ENCODE results near the gene ZNF821.

- TF ChIP-seq CTCF (IDR thresholded peaks at IDR 0.05 in 8 of 11, conservative IDR thresholded peaks at IDR 0.05 in 3 of 11): no peak
- peak in 1 of 3 donors; percentile 41 for TF ChIP-seq POLR2AphosphoS5 (IDR thresholded peaks at IDR 0.05)
Measured at GRCh38 chr16:71853413-71853812, 30.6 kb downstream of the ZNF821 start.
